Stimulated activated CD4-positive, alpha-beta T cell treated with anti-CD3 and anti-CD28 coated beads, Interleukin-2, amount 100 ng/mL, for 4 hours (primary cell): ENCODE results near the gene MPG.

Source experiments
- DNase-seq: peaks from one replicate; pipeline ENCODE4 v3.0.0-alpha.2; 2020; ENCODE audit warnings: low read depth

Gene MPG

DNA sequence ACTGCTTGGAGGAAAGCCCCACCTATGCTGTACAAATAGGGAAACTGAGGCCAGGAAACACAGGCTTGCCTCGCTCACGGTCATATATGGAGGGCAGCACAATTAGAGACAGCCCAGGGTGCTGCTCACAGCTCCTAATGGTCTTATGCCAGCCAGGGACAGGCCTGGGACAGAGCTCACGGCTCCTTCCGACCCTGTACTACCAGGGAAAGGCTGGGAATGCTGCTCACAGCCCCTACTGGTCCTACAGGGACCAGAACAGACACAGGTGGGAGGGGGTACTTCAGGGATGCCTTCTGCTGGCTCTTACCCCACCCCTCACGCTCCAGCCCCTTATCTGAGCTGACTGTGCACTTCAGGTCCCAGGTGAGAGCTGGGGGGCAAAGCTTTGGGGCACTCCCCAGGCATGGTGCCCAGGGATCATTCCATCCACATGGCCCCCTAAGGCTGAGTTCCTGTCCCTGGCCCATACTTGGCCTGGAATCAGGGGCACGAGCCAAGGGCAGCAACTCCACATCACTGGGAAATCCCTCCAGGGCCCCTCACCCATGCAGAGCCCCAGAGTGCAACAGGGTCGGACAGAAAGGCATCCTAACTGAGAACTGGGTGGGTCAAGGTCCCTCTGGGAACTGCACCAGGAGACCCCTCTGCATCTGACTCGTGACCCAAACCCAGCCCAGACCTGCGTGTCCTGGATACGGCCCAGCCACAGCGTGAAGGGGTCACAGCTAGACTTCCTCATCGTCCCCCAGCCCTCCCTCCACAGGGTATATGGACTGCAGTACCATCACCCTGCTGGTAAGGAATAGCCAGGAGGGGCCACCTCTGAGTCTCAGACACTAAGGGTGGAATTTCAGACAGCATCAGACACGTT, 11.5 kb upstream of the MPG start:
- no peak for DNase-seq

- DNase-seq = no peak
Measured at GRCh38 chr16:67183-67791, 10.7 kb upstream of the MPG start.

GRCh38 chr16:67884-68789, 9.9 kb upstream of the MPG start:
- DNase-seq = no peak

- DNase-seq = no peak
Measured at GRCh38 chr16:69181-69580, 8.8 kb upstream of the MPG start.

GRCh38 chr16:71210-71539, 6.8 kb upstream of the MPG start:
- no peak for DNase-seq

- DNase-seq = no peak
Measured at GRCh38 chr16:71540-72401, 6.3 kb upstream of the MPG start.

- no peak for DNase-seq
Measured at GRCh38 chr16:72561-73548, 5.2 kb upstream of the MPG start, which contains the start of gene RHBDF1. Gene RHBDF1, minus strand, starts transcription at chr16:72631. Its CDS starts 7,616 bp downstream, at chr16:65015.

DNA sequence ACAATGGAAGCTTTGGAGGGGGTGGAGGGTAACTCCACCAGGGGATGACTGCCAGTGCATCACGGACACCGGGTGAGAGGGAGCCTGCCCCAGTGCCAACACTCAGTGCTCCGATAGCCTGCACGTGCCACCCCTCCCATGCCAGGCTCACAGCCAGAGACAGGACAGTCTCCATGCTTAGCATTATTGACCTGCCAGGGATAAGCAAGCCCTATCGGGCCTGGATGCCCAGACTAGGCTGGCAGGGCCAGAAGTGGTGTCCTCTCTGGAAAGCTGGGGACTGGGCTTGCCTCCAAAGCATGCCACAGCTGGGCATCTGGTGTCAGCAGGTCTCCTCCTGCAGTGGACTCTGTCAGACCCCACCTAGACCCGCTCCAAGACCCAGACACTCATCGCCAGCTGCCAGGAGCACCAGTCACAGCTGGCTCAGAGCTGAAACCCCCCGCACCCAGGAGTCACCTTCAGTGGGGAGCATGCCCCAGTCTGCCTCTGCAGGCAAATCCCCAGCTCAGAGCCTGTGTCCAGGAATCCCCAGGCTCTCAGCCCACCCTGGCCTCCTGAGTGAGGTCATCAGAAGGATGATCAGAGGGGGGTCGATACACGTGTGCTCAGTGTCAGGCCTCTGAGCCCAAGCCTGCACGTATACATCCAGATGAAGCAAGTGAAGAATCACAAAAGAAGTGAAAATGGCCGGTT, 3.8 kb upstream of the MPG start:
- DNase-seq = no peak

DNA sequence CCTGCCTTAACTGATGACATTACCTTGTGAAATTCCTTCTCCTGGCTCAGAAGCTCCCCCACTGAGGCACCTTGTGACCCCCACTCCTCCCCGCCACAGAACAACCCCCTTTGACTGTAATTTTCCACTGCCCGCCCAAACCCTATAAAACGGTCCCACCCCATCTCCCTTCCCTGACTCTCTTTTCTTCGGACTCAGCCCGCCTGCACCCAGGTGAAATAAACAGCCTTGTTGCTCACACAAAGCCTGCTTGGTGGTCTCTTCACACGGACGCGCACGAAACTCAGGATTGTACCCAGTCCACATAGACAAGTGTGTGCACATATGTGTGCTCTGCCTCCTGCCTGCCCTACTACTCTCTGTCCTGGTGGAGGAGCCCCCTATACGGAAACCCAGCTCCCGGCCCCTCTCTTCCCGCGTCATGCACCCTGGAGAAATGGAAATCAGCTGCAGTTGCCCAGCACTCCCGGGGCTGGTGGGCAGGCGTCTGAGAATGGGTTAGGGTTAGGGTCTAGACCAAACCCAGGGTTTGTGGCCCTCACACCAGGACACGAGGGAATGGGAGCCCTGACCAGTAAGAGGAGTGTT, 3.2 kb upstream of the MPG start:
- no peak for DNase-seq

GRCh38 chr16:75580-76501, 2.2 kb upstream of the MPG start:
- DNase-seq = no peak

DNA sequence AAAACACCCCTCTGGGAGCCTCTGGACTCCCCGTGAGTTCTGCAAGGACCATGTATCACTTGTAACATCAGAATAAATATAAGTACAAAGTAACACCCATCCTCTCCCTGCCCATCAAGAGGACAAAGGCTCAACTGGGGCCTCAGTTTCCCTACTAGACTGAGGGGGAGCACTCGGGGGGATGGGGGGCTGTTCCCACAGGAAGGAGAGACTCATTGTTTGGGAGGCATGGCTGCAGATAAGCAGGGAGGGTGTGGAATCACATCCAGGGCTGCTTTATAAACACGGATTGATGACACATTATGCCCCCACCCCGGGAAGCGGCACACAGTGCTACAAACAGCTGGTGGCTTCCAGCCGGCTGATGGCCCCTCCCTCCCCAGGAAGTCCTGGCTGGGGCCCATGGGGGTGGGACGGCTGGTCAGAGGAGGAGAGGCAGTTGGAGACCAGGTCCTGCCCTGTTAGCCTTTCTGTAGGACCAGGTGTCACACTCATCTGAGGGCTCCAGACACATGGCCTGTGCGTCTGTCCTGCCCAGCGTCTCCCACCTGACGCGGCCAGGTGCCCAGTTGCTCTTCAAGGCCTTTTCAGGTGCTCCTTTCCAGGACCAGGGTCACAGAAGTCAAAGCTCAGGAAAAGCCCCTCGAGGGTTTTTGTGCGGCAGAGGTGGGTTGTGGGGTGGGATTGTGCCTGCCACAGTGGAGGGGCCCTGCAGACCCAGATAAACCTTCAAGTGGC, 1.3 kb upstream of the MPG start:
- DNase-seq = no peak

GRCh38 chr16:77273-77806, 685 bp upstream of the MPG start:
- peak; percentile 7 for DNase-seq

- no peak for DNase-seq
Measured at GRCh38 chr16:78444-79150, 572 bp downstream of the MPG start.

- DNase-seq = no peak
Measured at GRCh38 chr16:79151-80054, 1.4 kb downstream of the MPG start.

DNA sequence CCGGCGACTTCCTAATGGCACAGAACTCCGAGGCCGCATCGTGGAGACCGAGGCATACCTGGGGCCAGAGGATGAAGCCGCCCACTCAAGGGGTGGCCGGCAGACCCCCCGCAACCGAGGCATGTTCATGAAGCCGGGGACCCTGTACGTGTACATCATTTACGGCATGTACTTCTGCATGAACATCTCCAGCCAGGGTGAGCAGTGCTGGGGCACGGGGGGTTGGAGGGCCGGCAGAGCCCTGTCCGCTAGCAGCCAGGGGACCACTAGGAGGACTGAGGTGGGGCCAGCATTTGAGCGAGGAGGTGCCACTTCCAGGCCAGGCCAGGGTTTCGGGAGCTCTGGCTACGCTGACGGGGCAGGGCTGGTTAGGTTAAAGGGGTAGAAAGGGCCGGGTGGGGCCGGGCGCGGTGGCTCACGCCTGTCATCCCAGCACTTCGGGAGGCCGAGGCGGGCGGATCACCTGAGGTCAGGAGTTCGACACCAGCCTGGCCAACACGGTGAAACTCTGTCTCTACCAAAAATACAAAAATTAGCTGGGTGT, 5.1 kb downstream of the MPG start:
- DNase-seq = no peak
